ENCODE data around the gene TOMM22. TPM values are rescaled to one million over a fixed set of nuclear protein-coding genes. Genes with fewer than 3 reads are reported as not detected.
A peak's percentile ranks its signal among the peaks of the same experiment; 100 is the strongest.

The TOMM22 gene
- total RNA-seq, 1 experiment from 2014 or later, result 105 TPM

DNA sequence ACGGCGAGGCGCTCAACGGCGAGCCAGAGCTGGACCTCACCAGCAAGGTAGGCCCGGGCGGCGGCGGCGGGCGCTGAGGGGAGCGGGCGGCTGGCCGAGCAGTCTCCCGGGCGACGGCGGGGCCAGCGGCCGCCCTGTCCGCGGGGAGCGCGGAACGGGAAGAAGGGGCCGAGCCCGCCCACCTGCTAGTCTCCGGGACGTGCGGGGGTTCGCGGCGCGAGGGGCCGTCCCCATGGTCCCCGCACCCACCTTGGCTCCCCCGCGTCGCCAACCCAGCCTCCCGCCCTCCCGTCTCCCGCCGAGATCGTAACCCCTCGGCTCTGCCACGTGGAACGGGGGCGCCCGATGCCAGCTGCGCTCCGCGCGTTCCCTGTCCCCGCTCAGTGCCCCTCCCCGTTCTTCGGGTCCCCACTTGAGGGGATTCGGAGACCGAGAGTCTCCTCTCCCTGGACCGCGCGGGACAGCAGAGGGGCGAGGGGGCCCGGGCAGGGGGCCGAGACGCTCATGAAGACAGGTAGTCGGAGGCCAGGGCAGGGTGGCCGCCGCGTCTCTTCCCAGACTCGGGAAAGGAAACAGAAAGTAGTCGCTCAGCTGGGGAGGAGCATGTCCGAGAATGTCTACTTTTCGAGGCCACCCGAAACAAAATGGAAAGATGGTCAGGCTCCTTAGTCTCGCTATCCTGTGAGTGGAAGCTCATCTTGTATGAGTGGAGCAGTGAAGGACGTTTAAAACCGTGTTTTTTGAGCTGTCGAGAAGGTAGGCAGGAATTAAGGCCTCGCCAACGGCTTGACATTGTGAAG is 24.5 kb downstream of the TOMM22 start:
- Mint-ChIP-seq H3K27me3 (ENCODE audit: unreplicated experiment) (no peaks in the 10 kb centered on the region), H3K4me1 (ENCODE audit: low read depth, unreplicated experiment) (peaks cover 44% of the 10 kb centered on the region), H3K9me3 (ENCODE audit: low read depth, unreplicated experiment) (no peaks in the 10 kb centered on the region), H3K4me3 (ENCODE audit: low read depth, unreplicated experiment) (peak overlapping the region; percentile 90), H3K27ac (ENCODE audit: unreplicated experiment) (peak overlapping the region; percentile 92), H3K36me3 (ENCODE audit: insufficient read depth, unreplicated experiment) (peaks cover 54% of the 10 kb centered on the region)
- TF ChIP-seq, protein P1, sequence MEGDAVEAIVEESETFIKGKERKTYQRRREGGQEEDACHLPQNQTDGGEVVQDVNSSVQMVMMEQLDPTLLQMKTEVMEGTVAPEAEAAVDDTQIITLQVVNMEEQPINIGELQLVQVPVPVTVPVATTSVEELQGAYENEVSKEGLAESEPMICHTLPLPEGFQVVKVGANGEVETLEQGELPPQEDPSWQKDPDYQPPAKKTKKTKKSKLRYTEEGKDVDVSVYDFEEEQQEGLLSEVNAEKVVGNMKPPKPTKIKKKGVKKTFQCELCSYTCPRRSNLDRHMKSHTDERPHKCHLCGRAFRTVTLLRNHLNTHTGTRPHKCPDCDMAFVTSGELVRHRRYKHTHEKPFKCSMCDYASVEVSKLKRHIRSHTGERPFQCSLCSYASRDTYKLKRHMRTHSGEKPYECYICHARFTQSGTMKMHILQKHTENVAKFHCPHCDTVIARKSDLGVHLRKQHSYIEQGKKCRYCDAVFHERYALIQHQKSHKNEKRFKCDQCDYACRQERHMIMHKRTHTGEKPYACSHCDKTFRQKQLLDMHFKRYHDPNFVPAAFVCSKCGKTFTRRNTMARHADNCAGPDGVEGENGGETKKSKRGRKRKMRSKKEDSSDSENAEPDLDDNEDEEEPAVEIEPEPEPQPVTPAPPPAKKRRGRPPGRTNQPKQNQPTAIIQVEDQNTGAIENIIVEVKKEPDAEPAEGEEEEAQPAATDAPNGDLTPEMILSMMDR (IDR thresholded peaks at IDR 0.05; ENCODE audit: unreplicated experiment), result no peak
- CTCF ChIA-PET, result interaction anchor here (0.9 to 1.6 kb wide), 3 partner anchors 10 to 25 kb away, joined by 3 to 7 read pairs (median 7); partner anchors contain the start of gene TOMM22
- BruUV-seq (replicated peaks), result no TSS peak
- peak; percentile 31 for DNase-seq
- intact Hi-C loops (cut with micrococcal nuclease; ENCODE audit: unreplicated experiment), result loop anchor here (5.0 kb wide), 1 partner anchor 46 kb away; no protein-coding TSS in a partner anchor

DNA sequence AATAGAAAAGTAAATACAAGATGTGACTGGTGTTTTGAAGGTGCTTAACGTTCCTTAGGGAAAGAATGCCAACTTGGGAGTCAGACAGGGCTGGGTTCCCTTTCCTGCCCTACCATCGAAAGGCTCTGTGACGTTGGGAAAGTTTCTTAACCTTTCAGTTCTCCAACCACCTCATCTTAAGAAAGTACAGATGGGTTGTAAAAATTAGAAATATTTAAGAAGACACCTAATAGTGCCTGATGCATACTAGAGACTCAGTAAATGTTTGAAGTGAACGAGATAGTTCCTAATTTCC is 25.1 kb downstream of the TOMM22 start:
- BruUV-seq (replicated peaks), result no TSS peak
- no peak for DNase-seq
- TF ChIP-seq, protein P1 (IDR thresholded peaks at IDR 0.05; ENCODE audit: unreplicated experiment), result no peak
- Mint-ChIP-seq H3K4me3 (ENCODE audit: low read depth, unreplicated experiment) (peak overlapping the region; percentile 90), H3K9me3 (ENCODE audit: low read depth, unreplicated experiment) (no peaks in the 10 kb centered on the region), H3K27ac (ENCODE audit: unreplicated experiment) (peak overlapping the region; percentile 84), H3K36me3 (ENCODE audit: insufficient read depth, unreplicated experiment) (peaks cover 51% of the 10 kb centered on the region), H3K27me3 (ENCODE audit: unreplicated experiment) (no peaks in the 10 kb centered on the region), H3K4me1 (ENCODE audit: low read depth, unreplicated experiment) (peaks cover 44% of the 10 kb centered on the region)
- CTCF ChIA-PET, result interaction anchor here (0.7 to 1.5 kb wide), 2 partner anchors 11 to 13 kb away, joined by 5 to 7 read pairs; no protein-coding TSS in a partner anchor
- intact Hi-C loops (cut with micrococcal nuclease; ENCODE audit: unreplicated experiment), result loop anchor here (5.0 kb wide), 1 partner anchor 45 kb away; no protein-coding TSS in a partner anchor

DNA sequence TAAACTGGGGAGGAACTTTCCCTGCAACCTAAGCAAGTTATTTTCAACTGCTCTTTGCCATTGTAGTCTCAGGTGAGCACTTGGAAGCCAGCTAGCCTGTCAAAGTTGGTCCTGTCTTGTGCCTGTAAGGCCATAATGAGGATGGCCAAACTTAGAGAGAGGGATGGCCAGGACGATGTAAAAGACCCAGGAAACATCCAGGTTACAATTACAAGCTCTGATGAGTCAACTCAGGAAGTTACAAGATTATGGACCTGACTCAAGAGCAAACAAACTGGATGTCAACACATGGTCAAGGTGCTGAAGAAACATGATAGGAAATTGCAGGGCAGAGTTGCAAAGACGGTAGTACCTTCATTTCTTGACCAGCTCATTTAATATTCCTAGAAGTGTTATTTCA is 25.6 kb downstream of the TOMM22 start:
- DNase-seq, result peak; percentile 20
- peak overlapping the region; percentile 90 for H3K4me3 Mint-ChIP-seq (ENCODE audit: low read depth, unreplicated experiment)
- TF ChIP-seq, protein P1 (IDR thresholded peaks at IDR 0.05; ENCODE audit: unreplicated experiment), result no peak
- H3K9me3 Mint-ChIP-seq (ENCODE audit: low read depth, unreplicated experiment), result no peaks in the 10 kb centered on the region
- H3K36me3 Mint-ChIP-seq (ENCODE audit: insufficient read depth, unreplicated experiment), result peaks cover 47% of the 10 kb centered on the region
- TSS peak; percentile 49 for BruUV-seq (replicated peaks)
- peaks cover 49% of the 10 kb centered on the region for H3K4me1 Mint-ChIP-seq (ENCODE audit: low read depth, unreplicated experiment)
- peak overlapping the region; percentile 84 for H3K27ac Mint-ChIP-seq (ENCODE audit: unreplicated experiment)
- CTCF ChIA-PET, result interaction anchor here (0.5 to 1.5 kb wide), 5 partner anchors 11 to 1142 kb away, joined by 3 to 10 read pairs (median 7); partner anchors contain the start of gene TOMM22
- H3K27me3 Mint-ChIP-seq (ENCODE audit: unreplicated experiment), result no peaks in the 10 kb centered on the region
- intact Hi-C loops (cut with micrococcal nuclease; ENCODE audit: unreplicated experiment), result loop anchor here (5.0 kb wide), 1 partner anchor 45 kb away; no protein-coding TSS in a partner anchor

DNA sequence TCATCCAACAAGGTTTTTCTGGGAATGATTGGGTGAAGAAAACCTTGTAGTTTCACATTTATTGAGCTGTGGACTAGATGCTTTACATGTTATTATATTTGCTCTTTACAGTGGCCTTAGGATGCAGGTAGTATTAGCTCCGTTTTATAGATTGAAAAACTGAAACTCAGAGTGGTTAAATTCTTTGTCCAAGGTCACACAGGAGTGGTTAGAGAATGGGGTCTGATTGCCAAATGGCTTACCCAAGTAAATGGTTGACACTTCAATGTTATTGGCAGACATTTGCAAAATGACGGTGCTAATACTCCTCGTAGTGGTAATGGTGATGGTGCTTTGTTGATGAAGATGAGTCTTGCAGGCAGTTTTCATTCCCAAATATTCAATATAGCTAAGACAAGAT is 26.2 kb downstream of the TOMM22 start:
- BruUV-seq (replicated peaks), result no TSS peak
- CTCF ChIA-PET, result interaction anchor here (0.5 to 1.5 kb wide), 3 partner anchors 10 to 26 kb away, joined by 3 to 7 read pairs (median 7); partner anchors contain the start of gene TOMM22

More for the DNA sequence above, 26.2 kb downstream of the TOMM22 start:
- TF ChIP-seq, protein P1 (IDR thresholded peaks at IDR 0.05; ENCODE audit: unreplicated experiment), result no peak
- Mint-ChIP-seq H3K4me1 (ENCODE audit: low read depth, unreplicated experiment) (peaks cover 56% of the 10 kb centered on the region), H3K4me3 (ENCODE audit: low read depth, unreplicated experiment) (peak overlapping the region; percentile 90), H3K9me3 (ENCODE audit: low read depth, unreplicated experiment) (no peaks in the 10 kb centered on the region), H3K36me3 (ENCODE audit: insufficient read depth, unreplicated experiment) (peaks cover 47% of the 10 kb centered on the region), H3K27ac (ENCODE audit: unreplicated experiment) (peak overlapping the region; percentile 84), H3K27me3 (ENCODE audit: unreplicated experiment) (no peaks in the 10 kb centered on the region)
- no peak for DNase-seq
- intact Hi-C loops (cut with micrococcal nuclease; ENCODE audit: unreplicated experiment), result loop anchor here (5.0 kb wide), 1 partner anchor 44 kb away; no protein-coding TSS in a partner anchor

All from Calu3 (cell line).